GM15510 (cell line): ENCODE results near the gene VPS25.

ENCODE experiments used
- POLR2A ChIP-seq: IDR thresholded peaks from 3 replicates; pipeline ENCODE4 v1.6.1; 2011; ENCODE audit warnings: borderline replicate concordance; ENCODE audit not compliant: insufficient read length; ENCODE audit errors: extremely low read depth

Gene VPS25

GRCh38 chr17:42782166-42783061, 9.2 kb downstream of the VPS25 start:
- TF ChIP-seq POLR2A: no peak

- no peak for TF ChIP-seq POLR2A
These were observed 10.0 kb downstream of the VPS25 start for GRCh38 chr17:42783062-42783790.

GRCh38 chr17:42783791-42784138, 10.5 kb downstream of the VPS25 start:
- TF ChIP-seq POLR2A: no peak

- no peak for TF ChIP-seq POLR2A
These were observed 11.2 kb downstream of the VPS25 start for GRCh38 chr17:42784409-42784808.

- no peak for TF ChIP-seq POLR2A
These were observed 11.8 kb downstream of the VPS25 start for GRCh38 chr17:42784811-42785592.

- no peak for TF ChIP-seq POLR2A
These were observed 14.0 kb downstream of the VPS25 start for GRCh38 chr17:42787266-42787665.

GRCh38 chr17:42791948-42792347, 18.7 kb downstream of the VPS25 start:
- no peak for TF ChIP-seq POLR2A

- TF ChIP-seq POLR2A: no peak
These were observed 19.3 kb downstream of the VPS25 start for GRCh38 chr17:42792545-42792944.

GRCh38 chr17:42795061-42795460, 21.8 kb downstream of the VPS25 start:
- no peak for TF ChIP-seq POLR2A

GRCh38 chr17:42795465-42795864, 22.2 kb downstream of the VPS25 start:
- no peak for TF ChIP-seq POLR2A

- TF ChIP-seq POLR2A: no peak
These were observed 23.0 kb downstream of the VPS25 start for GRCh38 chr17:42796066-42796758.

- no peak for TF ChIP-seq POLR2A
These were observed 24.1 kb downstream of the VPS25 start for GRCh38 chr17:42797067-42798007.

- TF ChIP-seq POLR2A: no peak
These were observed 24.7 kb downstream of the VPS25 start for GRCh38 chr17:42798011-42798382.
